CD4-positive, alpha-beta T cell treated with Interleukin-21 for 1 hour (primary cell): ENCODE data around the gene SPG11.
"Not testable (repeated sequence)": the region's sequence is repeated elsewhere in the genome, so short reads cannot be mapped to it uniquely, and the experiment has no call there.

Experiments
- DNase-seq: peaks from one replicate; pipeline ENCODE4 v3.0.0-alpha.2; 2020

SPG11 gene

GRCh38 chr15:44663410-44664308, at the start of gene SPG11:
Gene SPG11 (minus strand): TSS chr15:44663662. CDS start chr15:44663647, 15 bp downstream.
- DNase-seq = peak; percentile 99

GRCh38 chr15:44712346-44713005, 49.0 kb upstream of the SPG11 start:
- DNase-seq = peak; percentile 85

GRCh38 chr15:44711743-44712345, 48.4 kb upstream of the SPG11 start:
- DNase-seq = peak; percentile 77

GRCh38 chr15:44711096-44711742, 47.8 kb upstream of the SPG11 start, which contains the start of the genes B2M and PATL2:
Gene B2M (plus strand): TSS chr15:44711517. CDS start chr15:44711547, 30 bp downstream.
Gene PATL2 (minus strand): TSS chr15:44711323. CDS start chr15:44676490, 34,833 bp downstream.
- DNase-seq = peak; percentile 98

- DNase-seq = peak; percentile 80
Measured at GRCh38 chr15:44710236-44711095, 47.0 kb upstream of the SPG11 start.

- DNase-seq = no peak
Measured at GRCh38 chr15:44706946-44707636, 43.6 kb upstream of the SPG11 start.

- no peak for DNase-seq
Measured at GRCh38 chr15:44706401-44706800, 42.9 kb upstream of the SPG11 start.

GRCh38 chr15:44705986-44706385, 42.5 kb upstream of the SPG11 start:
- DNase-seq = no peak

- DNase-seq = not testable (repeated sequence)
Measured at GRCh38 chr15:44700676-44701075, 37.2 kb upstream of the SPG11 start.

- no peak for DNase-seq
Measured at GRCh38 chr15:44698641-44699040, 35.2 kb upstream of the SPG11 start.

GRCh38 chr15:44697014-44697413, 33.6 kb upstream of the SPG11 start:
- DNase-seq = no peak

- no peak for DNase-seq
Measured at GRCh38 chr15:44695294-44695693, 31.8 kb upstream of the SPG11 start.

- DNase-seq = no peak
Measured at GRCh38 chr15:44694416-44694815, 31.0 kb upstream of the SPG11 start.

- no peak for DNase-seq
Measured at GRCh38 chr15:44692659-44693058, 29.2 kb upstream of the SPG11 start.

GRCh38 chr15:44690245-44690644, 26.8 kb upstream of the SPG11 start:
- peak; percentile 52 for DNase-seq

GRCh38 chr15:44689318-44689717, 25.9 kb upstream of the SPG11 start:
- not testable (repeated sequence) for DNase-seq

GRCh38 chr15:44682809-44683682, 19.6 kb upstream of the SPG11 start:
- peak; percentile 87 for DNase-seq

GRCh38 chr15:44682211-44682610, 18.7 kb upstream of the SPG11 start:
- no peak for DNase-seq

- peak; percentile 60 for DNase-seq
Measured at GRCh38 chr15:44676676-44677075, 13.2 kb upstream of the SPG11 start.

- DNase-seq = no peak
Measured at GRCh38 chr15:44675911-44676310, 12.4 kb upstream of the SPG11 start.
